COLO668 (cell line): ENCODE data around the gene C5orf15.
A peak's percentile ranks its signal among the peaks of the same experiment; 100 is the strongest.
"Not testable (repeated sequence)": the region's sequence is repeated elsewhere in the genome, so short reads cannot be mapped to it uniquely, and the experiment has no call there.

Experiments
- DNase-seq: peaks from one replicate; lab custom pipeline; 2025; ENCODE audit not compliant: unreplicated experiment; lab: John Stamatoyannopoulos, UW

Gene C5orf15

GRCh38 chr5:133938929-133939328 is 29.5 kb downstream of the C5orf15 start:
- DNase-seq, result no peak

- no peak for DNase-seq
These were observed 30.2 kb downstream of the C5orf15 start for GRCh38 chr5:133938039-133938821.

GRCh38 chr5:133937628-133938027 is 30.8 kb downstream of the C5orf15 start:
- not testable (repeated sequence) for DNase-seq

- no peak for DNase-seq
These were observed 31.8 kb downstream of the C5orf15 start for GRCh38 chr5:133936651-133937015.

- not testable (repeated sequence) for DNase-seq
These were observed 32.3 kb downstream of the C5orf15 start for GRCh38 chr5:133935991-133936650.

- no peak for DNase-seq
These were observed 32.8 kb downstream of the C5orf15 start for GRCh38 chr5:133935667-133935940.

- peak; percentile 43 for DNase-seq
These were observed 33.4 kb downstream of the C5orf15 start for GRCh38 chr5:133934822-133935666.

- DNase-seq, result no peak
These were observed 34.1 kb downstream of the C5orf15 start for GRCh38 chr5:133934311-133934710.

- no peak for DNase-seq
These were observed 34.6 kb downstream of the C5orf15 start for GRCh38 chr5:133933670-133934295.

GRCh38 chr5:133933169-133933509 is 35.3 kb downstream of the C5orf15 start:
- DNase-seq, result no peak

- no peak for DNase-seq
These were observed 35.8 kb downstream of the C5orf15 start for GRCh38 chr5:133932441-133933168.

GRCh38 chr5:133931546-133931945 is 36.9 kb downstream of the C5orf15 start:
- DNase-seq, result no peak

- DNase-seq, result no peak
These were observed 37.7 kb downstream of the C5orf15 start for GRCh38 chr5:133930813-133931090.

- DNase-seq, result no peak
These were observed 38.2 kb downstream of the C5orf15 start for GRCh38 chr5:133930061-133930812.

- DNase-seq, result no peak
These were observed 39.6 kb downstream of the C5orf15 start for GRCh38 chr5:133928587-133929393.

GRCh38 chr5:133927300-133928180 is 40.9 kb downstream of the C5orf15 start:
- no peak for DNase-seq

GRCh38 chr5:133926489-133927299 is 41.7 kb downstream of the C5orf15 start:
- peak; percentile 49 for DNase-seq
